ENCODE measurements around the gene RAB10.
"Not testable (repeated sequence)": the region's sequence is repeated elsewhere in the genome, so short reads cannot be mapped to it uniquely, and the experiment has no call there.

The RAB10 gene

DNA sequence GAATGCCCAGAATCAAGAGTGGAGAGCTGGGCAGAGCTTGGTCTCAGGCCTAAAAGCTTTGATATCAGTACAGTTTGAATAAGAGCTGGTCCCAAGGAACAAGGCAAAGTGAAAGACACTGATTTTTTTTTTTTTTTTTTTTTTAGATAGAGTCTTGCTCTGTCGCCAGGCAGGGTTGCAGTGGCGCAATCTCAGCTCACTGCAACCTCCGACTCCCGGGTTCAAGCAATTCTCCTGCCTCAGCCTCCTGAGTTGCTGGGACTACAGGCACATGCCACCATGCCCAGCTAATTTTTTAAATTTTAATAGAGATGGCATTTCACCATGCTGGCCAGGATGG is 17.2 kb upstream of the RAB10 start:
- H3K4me2 ChIP-seq (ENCODE audit: low read length); H3K4me1 ChIP-seq (ENCODE audit: control insufficient read depth, low read depth, low read length); H3K9ac ChIP-seq (ENCODE audit: low read length); H3K27me3 ChIP-seq (ENCODE audit: insufficient read depth, low read length, poor library complexity); H3K4me3 ChIP-seq (ENCODE audit: low read length); H2BK120ac ChIP-seq (ENCODE audit: low read depth, low read length); H4K5ac ChIP-seq (ENCODE audit: low read length); H3K23ac ChIP-seq (ENCODE audit: low read length); H2BK15ac ChIP-seq (replicated peaks; ENCODE audit: low read depth); DNase-seq; H3K18ac ChIP-seq (ENCODE audit: low read length); H4K8ac ChIP-seq (ENCODE audit: low read depth, low read length); H3K79me2 ChIP-seq (ENCODE audit: control insufficient read depth, insufficient read depth, low read length); H3K79me1 ChIP-seq (ENCODE audit: low read length); H3K56ac ChIP-seq (ENCODE audit: low read length); H2AK5ac ChIP-seq (ENCODE audit: low read length); H3K4ac ChIP-seq (ENCODE audit: low read depth, low read length); H2BK5ac ChIP-seq (ENCODE audit: low read length); H3K27ac ChIP-seq (ENCODE audit: low read depth, low read length); H3K36me3 ChIP-seq (ENCODE audit: control insufficient read depth, insufficient read depth, low read length): not testable (repeated sequence)
- no CpG with 5 or more reads among the region's 4 CpGs for WGBS (ENCODE audit: extremely low coverage, insufficient coverage, low lambda C conversion rate)

GRCh38 chr2:26017464-26018183 is 16.3 kb upstream of the RAB10 start:
- H3K27ac ChIP-seq (ENCODE audit: low read depth, low read length), result no peak overlapping the region
- H3K23ac ChIP-seq (ENCODE audit: low read length), result no peak overlapping the region
- H3K4me1 ChIP-seq (ENCODE audit: control insufficient read depth, low read depth, low read length), result no peaks in the 10 kb centered on the region
- no peak overlapping the region for H3K56ac ChIP-seq (ENCODE audit: low read length)
- DNase-seq, result no peak
- no CpG with 5 or more reads among the region's 5 CpGs for WGBS (ENCODE audit: extremely low coverage, insufficient coverage, low lambda C conversion rate)
- H2BK120ac ChIP-seq (ENCODE audit: low read depth, low read length), result no peak overlapping the region
- H4K8ac ChIP-seq (ENCODE audit: low read depth, low read length), result no peak overlapping the region
- no peaks in the 10 kb centered on the region for H3K79me1 ChIP-seq (ENCODE audit: low read length)
- H2AK5ac ChIP-seq (ENCODE audit: low read length), result no peak overlapping the region
- no peaks in the 10 kb centered on the region for H3K27me3 ChIP-seq (ENCODE audit: insufficient read depth, low read length, poor library complexity)
- no peak overlapping the region for H2BK5ac ChIP-seq (ENCODE audit: low read length)
- H4K5ac ChIP-seq (ENCODE audit: low read length), result no peak overlapping the region
- no peaks in the 10 kb centered on the region for H3K79me2 ChIP-seq (ENCODE audit: control insufficient read depth, insufficient read depth, low read length)
- H3K9ac ChIP-seq (ENCODE audit: low read length), result no peak overlapping the region
- H3K36me3 ChIP-seq (ENCODE audit: control insufficient read depth, insufficient read depth, low read length), result no peaks in the 10 kb centered on the region
- no peak overlapping the region for H3K4ac ChIP-seq (ENCODE audit: low read depth, low read length)
- H2BK15ac ChIP-seq (replicated peaks; ENCODE audit: low read depth), result no peak overlapping the region
- no peak overlapping the region for H3K18ac ChIP-seq (ENCODE audit: low read length)
- no peak overlapping the region for H3K4me3 ChIP-seq (ENCODE audit: low read length)
- no peak overlapping the region for H3K4me2 ChIP-seq (ENCODE audit: low read length)

DNA sequence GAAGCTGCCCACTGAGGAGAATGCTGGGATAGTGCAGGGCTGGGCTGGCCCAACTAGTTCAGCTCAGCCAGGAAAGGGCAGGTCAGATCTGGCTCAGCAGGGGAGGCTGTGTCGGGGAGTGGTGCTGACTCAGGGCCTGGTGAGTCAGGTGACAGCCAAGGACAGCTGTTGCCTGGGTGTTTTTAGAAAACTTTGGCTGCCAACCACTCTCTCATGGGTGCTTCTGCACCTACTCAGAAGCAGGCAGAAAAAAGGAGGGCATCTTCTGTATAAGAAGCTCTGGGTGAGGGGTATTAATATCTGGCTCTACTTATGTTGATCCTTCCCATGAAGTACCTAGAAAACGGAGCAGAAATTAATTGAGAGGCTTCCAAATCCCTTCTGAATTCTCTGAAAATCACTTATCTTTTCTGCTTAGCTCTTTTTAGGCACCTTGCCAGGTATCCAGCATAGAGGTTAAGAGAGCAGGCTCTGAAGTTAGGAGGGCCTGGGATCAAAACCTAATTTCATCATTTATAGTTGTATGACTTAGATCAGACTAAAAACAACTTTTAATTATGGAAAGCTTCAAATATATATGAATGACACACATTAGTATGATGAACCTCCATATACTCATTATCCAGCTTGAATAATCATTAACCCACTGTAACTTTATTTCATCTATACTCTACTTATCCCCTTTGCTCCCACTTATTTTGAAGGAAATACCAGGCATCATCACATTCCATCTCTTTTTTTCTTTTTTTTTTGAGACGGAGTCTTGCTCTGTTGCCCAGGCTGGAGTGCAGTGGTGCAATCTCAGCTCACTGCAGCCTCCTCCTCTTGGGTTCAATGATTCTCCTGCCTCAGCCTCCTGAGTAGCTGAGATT is 15.5 kb upstream of the RAB10 start:
- Histone ChIP-seq H4K8ac (ENCODE audit: low read depth, low read length) (no peak overlapping the region), H2BK5ac (ENCODE audit: low read length) (no peak overlapping the region), H3K27me3 (ENCODE audit: insufficient read depth, low read length, poor library complexity) (no peaks in the 10 kb centered on the region), H3K27ac (ENCODE audit: low read depth, low read length) (no peak overlapping the region), H2AK5ac (ENCODE audit: low read length) (no peak overlapping the region), H3K18ac (ENCODE audit: low read length) (no peak overlapping the region), H3K36me3 (ENCODE audit: control insufficient read depth, insufficient read depth, low read length) (no peaks in the 10 kb centered on the region), H2BK120ac (ENCODE audit: low read depth, low read length) (no peak overlapping the region), H4K5ac (ENCODE audit: low read length) (no peak overlapping the region), H2BK15ac (replicated peaks; ENCODE audit: low read depth) (no peak overlapping the region), H3K79me2 (ENCODE audit: control insufficient read depth, insufficient read depth, low read length) (no peaks in the 10 kb centered on the region), H3K79me1 (ENCODE audit: low read length) (no peaks in the 10 kb centered on the region), H3K4ac (ENCODE audit: low read depth, low read length) (no peak overlapping the region), H3K9ac (ENCODE audit: low read length) (no peak overlapping the region), H3K4me2 (ENCODE audit: low read length) (no peak overlapping the region), H3K4me1 (ENCODE audit: control insufficient read depth, low read depth, low read length) (no peaks in the 10 kb centered on the region), H3K23ac (ENCODE audit: low read length) (no peak overlapping the region), H3K56ac (ENCODE audit: low read length) (no peak overlapping the region), H3K4me3 (ENCODE audit: low read length) (no peak overlapping the region)
- peak; percentile 85 for DNase-seq
- WGBS (ENCODE audit: extremely low coverage, insufficient coverage, low lambda C conversion rate), result no CpG with 5 or more reads among the region's 3 CpGs

GRCh38 chr2:26020231-26020640 is 13.6 kb upstream of the RAB10 start:
- Histone ChIP-seq H2BK5ac (ENCODE audit: low read length) (no peak overlapping the region), H3K36me3 (ENCODE audit: control insufficient read depth, insufficient read depth, low read length) (no peaks in the 10 kb centered on the region), H2AK5ac (ENCODE audit: low read length) (no peak overlapping the region), H4K5ac (ENCODE audit: low read length) (no peak overlapping the region), H3K4me2 (ENCODE audit: low read length) (no peak overlapping the region), H3K9ac (ENCODE audit: low read length) (no peak overlapping the region), H3K4ac (ENCODE audit: low read depth, low read length) (no peak overlapping the region), H3K4me1 (ENCODE audit: control insufficient read depth, low read depth, low read length) (no peaks in the 10 kb centered on the region), H3K27ac (ENCODE audit: low read depth, low read length) (no peak overlapping the region), H3K56ac (ENCODE audit: low read length) (no peak overlapping the region), H3K4me3 (ENCODE audit: low read length) (no peak overlapping the region), H3K27me3 (ENCODE audit: insufficient read depth, low read length, poor library complexity) (no peaks in the 10 kb centered on the region), H3K18ac (ENCODE audit: low read length) (no peak overlapping the region), H3K79me1 (ENCODE audit: low read length) (no peaks in the 10 kb centered on the region), H3K23ac (ENCODE audit: low read length) (peak overlapping the region; percentile 50), H4K8ac (ENCODE audit: low read depth, low read length) (no peak overlapping the region), H2BK15ac (replicated peaks; ENCODE audit: low read depth) (no peak overlapping the region), H3K79me2 (ENCODE audit: control insufficient read depth, insufficient read depth, low read length) (no peaks in the 10 kb centered on the region), H2BK120ac (ENCODE audit: low read depth, low read length) (no peak overlapping the region)
- no CpG with 5 or more reads among the region's 4 CpGs for WGBS (ENCODE audit: extremely low coverage, insufficient coverage, low lambda C conversion rate)
- no peak for DNase-seq

DNA sequence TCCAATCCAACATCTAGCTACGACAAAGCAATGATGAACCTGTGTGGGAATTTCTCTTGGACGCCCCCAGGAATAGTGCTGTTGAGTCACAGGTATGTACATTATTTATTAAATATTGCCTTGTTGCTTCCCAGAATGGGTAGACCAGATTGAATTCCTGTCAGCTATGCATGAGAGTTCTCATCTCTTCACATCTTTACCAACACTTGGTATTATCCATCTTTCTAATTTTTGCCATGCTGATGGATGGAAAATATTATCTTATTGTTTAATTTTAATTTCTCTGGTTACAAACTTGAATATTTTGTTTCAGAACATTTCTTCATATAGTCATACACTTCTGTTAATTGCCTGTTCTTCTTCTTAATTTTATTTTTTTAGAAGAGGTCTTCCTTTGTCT is 9.6 kb upstream of the RAB10 start:
- H3K23ac ChIP-seq (ENCODE audit: low read length), result no peak overlapping the region
- no peak overlapping the region for H2BK5ac ChIP-seq (ENCODE audit: low read length)
- H3K4ac ChIP-seq (ENCODE audit: low read depth, low read length), result no peak overlapping the region
- no peak for DNase-seq
- no peak overlapping the region for H3K56ac ChIP-seq (ENCODE audit: low read length)
- no peak overlapping the region for H4K5ac ChIP-seq (ENCODE audit: low read length)
- H3K9ac ChIP-seq (ENCODE audit: low read length), result no peak overlapping the region
- no peak overlapping the region for H2BK15ac ChIP-seq (replicated peaks; ENCODE audit: low read depth)
- no peak overlapping the region for H3K4me2 ChIP-seq (ENCODE audit: low read length)
- H3K79me2 ChIP-seq (ENCODE audit: control insufficient read depth, insufficient read depth, low read length), result no peaks in the 10 kb centered on the region
- H4K8ac ChIP-seq (ENCODE audit: low read depth, low read length), result no peak overlapping the region
- no peak overlapping the region for H2BK120ac ChIP-seq (ENCODE audit: low read depth, low read length)
- no CpG with 5 or more reads among the region's 2 CpGs for WGBS (ENCODE audit: extremely low coverage, insufficient coverage, low lambda C conversion rate)
- no peak overlapping the region for H3K18ac ChIP-seq (ENCODE audit: low read length)
- H3K4me1 ChIP-seq (ENCODE audit: control insufficient read depth, low read depth, low read length), result no peaks in the 10 kb centered on the region
- H3K4me3 ChIP-seq (ENCODE audit: low read length), result no peak overlapping the region
- H3K36me3 ChIP-seq (ENCODE audit: control insufficient read depth, insufficient read depth, low read length), result no peaks in the 10 kb centered on the region
- H3K27me3 ChIP-seq (ENCODE audit: insufficient read depth, low read length, poor library complexity), result no peaks in the 10 kb centered on the region
- no peak overlapping the region for H3K27ac ChIP-seq (ENCODE audit: low read depth, low read length)
- no peak overlapping the region for H2AK5ac ChIP-seq (ENCODE audit: low read length)
- no peaks in the 10 kb centered on the region for H3K79me1 ChIP-seq (ENCODE audit: low read length)

All from mesendoderm (in vitro differentiated cells).